Lung (tissue), 12 donors: ENCODE results near the gene EFCAB12. TPM values are rescaled to one million over a fixed set of nuclear protein-coding genes. Genes with fewer than 3 reads are reported as not detected.
A peak's percentile ranks its signal among the peaks of the same experiment; 100 is the strongest.

Experiments used
- ATAC-seq: fragments of 200-7000 bp; cut with Tn5 transposase; one replicate; pipeline ENCODE4 v1.9.1; 2020; ENCODE audit warnings: moderate number of reproducible peaks; ENCODE audit not compliant: insufficient read depth, low FRiP score
- DNase-seq, 3 donors: peaks; one replicate each; pipeline ENCODE4 v3.0.0-alpha.2; 2013 to 2017
- H3K27ac ChIP-seq, 2 donors: one replicate each; pipeline ENCODE4 v1.5.1; 2013; ENCODE audit warnings: mild to moderate bottlenecking in 2 of 2, moderate library complexity in 2 of 2, control low read depth in 1 of 2, inconsistent platforms in 1 of 2, low read depth in 1 of 2, low read length in 1 of 2
- H3K27me3 ChIP-seq, 3 donors: one replicate each; pipeline ENCODE4 v1.5.1; 2013; ENCODE audit warnings: low read length in 2 of 3; ENCODE audit not compliant: control insufficient read depth in 3 of 3, insufficient read depth in 3 of 3
- H3K36me3 ChIP-seq, 4 donors: one replicate each; pipeline ENCODE4 v1.5.1; 2013; ENCODE audit warnings: low read length in 4 of 4, mild to moderate bottlenecking in 1 of 4, moderate library complexity in 1 of 4; ENCODE audit not compliant: control insufficient read depth in 4 of 4, insufficient read depth in 4 of 4
- H3K4me1 ChIP-seq, 5 donors: one replicate each; pipeline ENCODE4 v1.5.1; 2013; ENCODE audit warnings: low read length in 5 of 5, mild to moderate bottlenecking in 2 of 5, moderate library complexity in 1 of 5; ENCODE audit not compliant: control insufficient read depth in 5 of 5, insufficient read depth in 5 of 5
- H3K4me3 ChIP-seq: one replicate; pipeline ENCODE4 v1.5.1; 2013; ENCODE audit warnings: mild to moderate bottlenecking, control low read depth, moderate library complexity
- H3K9ac ChIP-seq, 2 donors: one replicate each; pipeline ENCODE4 v1.5.1; 2013; ENCODE audit warnings: low read length in 2 of 2, control low read depth in 1 of 2; ENCODE audit not compliant: insufficient read depth in 1 of 2
- H3K9me3 ChIP-seq, 4 donors: one replicate each; pipeline ENCODE4 v1.5.1; 2013; ENCODE audit warnings: low read length in 3 of 4, mild to moderate bottlenecking in 1 of 4, moderate library complexity in 1 of 4; ENCODE audit not compliant: control insufficient read depth in 4 of 4, insufficient read depth in 3 of 4
- CTCF ChIP-seq: IDR thresholded peaks from 2 replicates; pipeline ENCODE4 v1.5.1; 2012; ENCODE audit warnings: mild to moderate bottlenecking; ENCODE audit errors: control extremely low read depth, extremely low read depth
- WGBS, 2 donors: extraction: QIAGEN DNeasy Blood & Tissue Kit; methylation state at CpG; one replicate each; pipeline ENCODE4 v1.1.7; 2013; 5-methylcytosine and 5-hydroxymethylcytosine counted together
- polyA plus RNA-seq, 2 donors: library from polyadenylated mRNA; stranded (reverse); fragments of 200-250 nt; gene quantifications; one replicate each; pipeline ENCODE4 v1.2.1, GENCODE V29; 2013
- total RNA-seq, 2 donors: library from RNA; depleted of rRNA in 1 of 2; stranded (reverse); fragments of >200 nt in 1 of 2; gene quantifications; one replicate each; pipeline ENCODE4 v1.2.1, GENCODE V29; 2014 to 2021
- donor health status: control.
- donor health status: control.
- donor health status: Bipolar disorder and iron deficiency.
- donor health status: healthy.
- donor health status: DM: yes; HTN: yes; CAD: no.

EFCAB12 gene
- total and polyA plus RNA-seq, 4 donors, result 2.6 to 8.8 (median 3.3) TPM

DNA sequence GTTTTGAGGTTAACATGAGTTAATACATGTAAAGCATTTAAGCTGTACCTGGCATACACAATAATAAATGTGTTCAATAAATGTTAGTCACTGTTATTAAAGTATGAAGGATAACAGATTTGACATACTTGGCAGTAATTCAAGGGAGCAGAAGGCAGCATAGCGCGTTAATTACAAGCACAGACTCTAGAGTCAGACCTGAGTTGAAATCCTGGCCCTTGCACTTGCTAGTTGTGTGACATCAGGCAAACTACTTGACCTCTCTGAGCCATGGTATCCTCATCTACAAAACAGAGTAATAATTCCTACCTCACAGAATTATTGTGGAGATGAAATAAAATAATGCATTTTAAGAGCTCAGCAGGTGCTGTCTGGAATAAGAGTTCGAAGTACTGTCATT is 17.0 kb upstream of the EFCAB12 start:
- no peaks in the 10 kb centered on the region for H3K27me3 ChIP-seq
- H3K27ac ChIP-seq, result no peak overlapping the region
- DNase-seq (no peak), ATAC-seq (no peak)
- no peaks in the 10 kb centered on the region for H3K9me3 ChIP-seq
- no peak for TF ChIP-seq CTCF
- H3K9ac ChIP-seq, result no peak overlapping the region
- H3K4me1 ChIP-seq, result peaks cover 4 to 44% (median 18%) of the 10 kb centered on the region in 5 donors
- H3K36me3 ChIP-seq, result no peaks in the 10 kb centered on the region
- no peak overlapping the region for H3K4me3 ChIP-seq
- WGBS, 2 donors, result 86 to 87% methylated on average over 3 of the region's 3 CpGs

GRCh38 chr3:129442947-129443346 is 14.5 kb upstream of the EFCAB12 start:
- peaks cover 4 to 38% (median 23%) of the 10 kb centered on the region in 5 donors for H3K4me1 ChIP-seq
- no peaks in the 10 kb centered on the region for H3K27me3 ChIP-seq
- peak overlapping the region in 1 of 2 donors; percentile 76 for H3K9ac ChIP-seq
- DNase-seq (no peak), ATAC-seq (no peak)
- H3K9me3 ChIP-seq, result no peaks in the 10 kb centered on the region
- H3K4me3 ChIP-seq, result no peak overlapping the region
- TF ChIP-seq CTCF, result no peak
- H3K27ac ChIP-seq, result peak overlapping the region in 1 of 2 donors; percentile 26
- H3K36me3 ChIP-seq, result peaks cover 0 to 7% (median 0%) of the 10 kb centered on the region in 4 donors

GRCh38 chr3:129442486-129442885 is 14.1 kb upstream of the EFCAB12 start:
- no peak for TF ChIP-seq CTCF
- whole genome bisulfite sequencing, 2 donors, result 51 to 72% methylated on average over 2 of the region's 2 CpGs
- H3K4me1 ChIP-seq, result peaks cover 4 to 39% (median 23%) of the 10 kb centered on the region in 5 donors
- no peaks in the 10 kb centered on the region for H3K9me3 ChIP-seq
- no peak for DNase-seq
- H3K36me3 ChIP-seq, result peaks cover 0 to 9% (median 3%) of the 10 kb centered on the region in 4 donors
- no peak overlapping the region for H3K4me3 ChIP-seq
- ATAC-seq, result no peak
- no peaks in the 10 kb centered on the region for H3K27me3 ChIP-seq
- no peak overlapping the region for H3K27ac ChIP-seq
- peak overlapping the region in 1 of 2 donors; percentile 76 for H3K9ac ChIP-seq

GRCh38 chr3:129441782-129442181 is 13.3 kb upstream of the EFCAB12 start:
- DNase-seq (peak; percentile 69 to 91 (median 83)), ATAC-seq (no peak)
- Histone ChIP-seq H3K4me1 (peaks cover 4 to 39% (median 23%) of the 10 kb centered on the region in 5 donors), H3K27me3 (no peaks in the 10 kb centered on the region), H3K9ac (peak overlapping the region in 1 of 2 donors; percentile 76), H3K4me3 (no peak overlapping the region), H3K27ac (no peak overlapping the region), H3K36me3 (peaks cover 0 to 10% (median 5%) of the 10 kb centered on the region in 4 donors), H3K9me3 (no peaks in the 10 kb centered on the region)
- TF ChIP-seq CTCF, result no peak
- 33 to 47% methylated on average over 4 of the region's 4 CpGs for WGBS, 2 donors
